Breast epithelium (tissue), 4 donors: ENCODE measurements around the gene AAMP. TPM values are rescaled to one million over a fixed set of nuclear protein-coding genes. Genes with fewer than 3 reads are reported as not detected.

Source experiments
- DNase-seq, 2 donors: peaks; one replicate each; pipeline ENCODE4 v3.0.0-alpha.2; 2019; ENCODE audit warnings: low spot score in 2 of 2
- H3K27ac ChIP-seq, 2 donors: fragments of 200-600 bp; sonication (generic) in 1 of 2; one replicate each; pipeline ENCODE4 v1.5.1; 2016 to 2019; ENCODE audit warnings: mild to moderate bottlenecking in 1 of 2
- H3K27me3 ChIP-seq, 2 donors: fragments of 200-600 bp; sonication (generic) in 1 of 2; one replicate each; pipeline versions ENCODE4 v1.5.1 to v1.6.0; 2017 to 2019; ENCODE audit warnings: control low read depth in 1 of 2, mild to moderate bottlenecking in 1 of 2
- H3K36me3 ChIP-seq: fragments of 200-600 bp; one replicate; pipeline ENCODE4 v1.5.1; 2019
- H3K4me1 ChIP-seq, 2 donors: fragments of 200-600 bp; sonication (generic); one replicate each; pipeline ENCODE4 v1.5.1; 2016 to 2019; ENCODE audit warnings: control low read depth in 1 of 2
- H3K4me3 ChIP-seq, 3 donors: fragments of 200-600 bp; sonication (generic); 1 replicate in 2 of 3; 2 replicates in 1 of 3; pipeline ENCODE4 v1.5.1; 2016 to 2019; ENCODE audit warnings: mild to moderate bottlenecking in 3 of 3, moderate library complexity in 2 of 3
- H3K9me3 ChIP-seq, 2 donors: fragments of 200-600 bp; sonication (generic) in 1 of 2; one replicate each; pipeline ENCODE4 v1.5.1; 2016 to 2019; ENCODE audit warnings: control low read depth in 1 of 2
- POLR2A ChIP-seq: fragments of 450-650 bp; IDR thresholded peaks from one replicate; pipeline ENCODE4 v1.6.1; 2016; ENCODE audit warnings: antibody characterized with exemption, mild to moderate bottlenecking, moderate library complexity
- POLR2AphosphoS5 ChIP-seq, 3 donors: sonication (generic); formaldehyde crosslinking; IDR thresholded peaks; one replicate each; pipeline ENCODE4 v1.6.1; 2017; ENCODE audit warnings: antibody characterized with exemption in 3 of 3
- intact Hi-C: fragments of 100-400 bp; cut with DNase I; formaldehyde crosslinking; loops from one replicate; pipeline ENCODE4 v1.15.1; 2023; ENCODE audit warnings: low total_unique reads
- total RNA-seq, 3 donors: library from RNA; depleted of rRNA; stranded (reverse); fragments of >200 nt; gene quantifications; one replicate each; pipeline ENCODE4 v1.1.0, GENCODE V29; 2016
- TF ChIP-seq, protein P1 (sequence below), 3 donors: fragments of 450-650 bp; IDR thresholded peaks; one replicate each; pipeline ENCODE4 v1.5.1; 2016 to 2017; ENCODE audit warnings: antibody characterized with exemption in 3 of 3, mild to moderate bottlenecking in 3 of 3, moderate library complexity in 3 of 3

The AAMP gene
- total RNA-seq, 3 donors from 2014 or later: 150 to 164 (median 151) TPM

DNA sequence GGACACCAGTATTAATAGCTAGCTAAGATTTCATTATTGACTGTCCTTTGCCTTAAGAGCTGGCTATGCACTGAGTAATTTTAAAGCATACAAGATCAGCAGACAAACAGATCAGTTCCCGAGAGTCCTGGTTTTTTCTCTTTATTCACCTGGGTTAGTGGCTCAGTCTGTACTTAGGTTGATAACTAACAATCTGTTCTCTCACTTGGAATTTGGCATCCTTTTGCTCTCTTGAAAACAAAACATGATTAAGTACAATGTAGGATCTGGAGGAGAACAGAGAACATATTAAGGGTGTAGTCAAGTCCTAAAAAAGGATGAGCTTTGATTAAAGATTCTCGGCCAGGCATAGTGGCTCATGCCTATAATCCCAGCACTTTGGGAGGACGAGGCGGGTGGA is 36.4 kb downstream of the AAMP start:
- intact Hi-C loops: no loop called here
- TF ChIP-seq POLR2AphosphoS5 (IDR thresholded peaks at IDR 0.05) (no peak), POLR2A (no peak)
- TF ChIP-seq, protein P1, sequence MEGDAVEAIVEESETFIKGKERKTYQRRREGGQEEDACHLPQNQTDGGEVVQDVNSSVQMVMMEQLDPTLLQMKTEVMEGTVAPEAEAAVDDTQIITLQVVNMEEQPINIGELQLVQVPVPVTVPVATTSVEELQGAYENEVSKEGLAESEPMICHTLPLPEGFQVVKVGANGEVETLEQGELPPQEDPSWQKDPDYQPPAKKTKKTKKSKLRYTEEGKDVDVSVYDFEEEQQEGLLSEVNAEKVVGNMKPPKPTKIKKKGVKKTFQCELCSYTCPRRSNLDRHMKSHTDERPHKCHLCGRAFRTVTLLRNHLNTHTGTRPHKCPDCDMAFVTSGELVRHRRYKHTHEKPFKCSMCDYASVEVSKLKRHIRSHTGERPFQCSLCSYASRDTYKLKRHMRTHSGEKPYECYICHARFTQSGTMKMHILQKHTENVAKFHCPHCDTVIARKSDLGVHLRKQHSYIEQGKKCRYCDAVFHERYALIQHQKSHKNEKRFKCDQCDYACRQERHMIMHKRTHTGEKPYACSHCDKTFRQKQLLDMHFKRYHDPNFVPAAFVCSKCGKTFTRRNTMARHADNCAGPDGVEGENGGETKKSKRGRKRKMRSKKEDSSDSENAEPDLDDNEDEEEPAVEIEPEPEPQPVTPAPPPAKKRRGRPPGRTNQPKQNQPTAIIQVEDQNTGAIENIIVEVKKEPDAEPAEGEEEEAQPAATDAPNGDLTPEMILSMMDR (IDR thresholded peaks at IDR 0.05): no peak
- no peaks in the 10 kb centered on the region for H3K36me3 ChIP-seq
- H3K27ac ChIP-seq: no peak overlapping the region
- H3K4me1 ChIP-seq: no peaks in the 10 kb centered on the region
- H3K27me3 ChIP-seq: no peaks in the 10 kb centered on the region
- DNase-seq: no peak
- no peak overlapping the region for H3K4me3 ChIP-seq
- H3K9me3 ChIP-seq: no peaks in the 10 kb centered on the region

DNA sequence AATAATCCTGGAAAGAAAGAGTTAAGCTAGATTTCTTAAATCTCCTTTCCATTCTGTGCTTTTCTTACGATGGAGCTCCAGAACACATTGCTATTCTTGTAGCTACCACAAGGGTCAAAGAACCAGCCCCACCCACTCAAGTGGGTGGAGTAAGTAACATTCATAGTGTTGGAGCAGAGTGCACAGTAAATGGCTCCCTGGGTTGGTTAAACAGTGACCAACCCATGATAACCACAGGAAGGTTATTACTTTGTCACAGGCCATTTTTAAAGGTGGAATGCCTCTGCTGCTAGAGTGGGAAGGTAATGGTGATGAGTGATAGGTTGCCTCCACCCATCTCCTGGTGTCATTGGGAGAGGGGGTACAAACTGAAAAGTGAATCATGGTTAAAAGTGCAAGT is 39.1 kb downstream of the AAMP start:
- Histone ChIP-seq H3K4me3 (no peak overlapping the region), H3K9me3 (no peaks in the 10 kb centered on the region), H3K36me3 (no peaks in the 10 kb centered on the region), H3K27ac (no peak overlapping the region), H3K4me1 (no peaks in the 10 kb centered on the region), H3K27me3 (no peaks in the 10 kb centered on the region)
- TF ChIP-seq POLR2A: no peak
- TF ChIP-seq POLR2AphosphoS5 (IDR thresholded peaks at IDR 0.05): no peak
- TF ChIP-seq, protein P1 (IDR thresholded peaks at IDR 0.05): no peak
- intact Hi-C loops: no loop called here
- DNase-seq: no peak

DNA sequence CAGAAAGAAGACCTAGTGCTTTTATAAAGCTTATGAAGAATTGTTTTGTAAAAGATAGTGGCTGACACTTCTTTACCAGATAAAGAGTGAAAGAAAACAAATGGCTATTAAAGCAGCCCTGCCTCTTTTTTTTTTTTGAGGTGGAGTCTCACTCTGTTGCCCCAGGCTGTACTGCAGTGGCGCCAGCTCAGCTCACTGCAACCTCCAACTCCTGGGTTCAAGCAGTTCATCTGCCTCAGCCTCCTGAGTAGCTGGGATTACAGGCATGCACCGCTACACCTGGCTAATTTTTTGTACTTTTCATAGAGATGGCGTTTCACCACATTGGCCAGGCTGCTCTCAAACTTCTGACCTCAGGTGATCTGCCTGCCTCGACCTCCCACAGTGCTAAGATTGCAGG is 40.1 kb downstream of the AAMP start:
- intact Hi-C loops: no loop called here
- Histone ChIP-seq H3K27me3 (no peaks in the 10 kb centered on the region), H3K4me3 (no peak overlapping the region), H3K27ac (peak overlapping the region; percentile 23), H3K9me3 (no peaks in the 10 kb centered on the region), H3K4me1 (no peaks in the 10 kb centered on the region), H3K36me3 (no peaks in the 10 kb centered on the region)
- DNase-seq: no peak
- TF ChIP-seq, protein P1 (IDR thresholded peaks at IDR 0.05): no peak
- TF ChIP-seq POLR2AphosphoS5 (IDR thresholded peaks at IDR 0.05): no peak
- no peak for TF ChIP-seq POLR2A

DNA sequence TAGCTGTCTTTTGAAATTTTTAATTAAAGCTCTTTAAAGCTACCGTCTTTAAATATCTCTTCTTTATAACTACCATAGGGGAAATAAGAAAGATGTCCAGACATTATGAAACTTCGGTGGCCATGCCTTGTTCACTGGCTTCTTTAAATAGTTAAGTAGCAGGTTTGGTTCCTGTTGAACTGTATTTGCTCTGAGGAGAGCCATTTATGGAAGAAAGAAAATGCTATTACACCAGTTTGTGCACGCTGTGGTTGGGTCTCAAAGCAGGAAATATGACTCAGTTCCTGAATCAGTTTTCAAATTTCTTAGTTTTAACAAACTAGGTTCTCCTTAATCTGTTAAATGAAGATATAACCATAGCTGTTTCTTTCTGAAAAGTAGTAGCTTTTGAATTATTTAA is 40.7 kb downstream of the AAMP start:
- no peak for DNase-seq
- intact Hi-C loops: no loop called here
- Histone ChIP-seq H3K4me1 (no peaks in the 10 kb centered on the region), H3K36me3 (no peaks in the 10 kb centered on the region), H3K9me3 (no peaks in the 10 kb centered on the region), H3K4me3 (no peak overlapping the region), H3K27ac (peak overlapping the region in 1 of 2 donors; percentile 23), H3K27me3 (no peaks in the 10 kb centered on the region)
- TF ChIP-seq POLR2AphosphoS5 (IDR thresholded peaks at IDR 0.05) (no peak), POLR2A (no peak)
- TF ChIP-seq, protein P1 (IDR thresholded peaks at IDR 0.05): no peak

DNA sequence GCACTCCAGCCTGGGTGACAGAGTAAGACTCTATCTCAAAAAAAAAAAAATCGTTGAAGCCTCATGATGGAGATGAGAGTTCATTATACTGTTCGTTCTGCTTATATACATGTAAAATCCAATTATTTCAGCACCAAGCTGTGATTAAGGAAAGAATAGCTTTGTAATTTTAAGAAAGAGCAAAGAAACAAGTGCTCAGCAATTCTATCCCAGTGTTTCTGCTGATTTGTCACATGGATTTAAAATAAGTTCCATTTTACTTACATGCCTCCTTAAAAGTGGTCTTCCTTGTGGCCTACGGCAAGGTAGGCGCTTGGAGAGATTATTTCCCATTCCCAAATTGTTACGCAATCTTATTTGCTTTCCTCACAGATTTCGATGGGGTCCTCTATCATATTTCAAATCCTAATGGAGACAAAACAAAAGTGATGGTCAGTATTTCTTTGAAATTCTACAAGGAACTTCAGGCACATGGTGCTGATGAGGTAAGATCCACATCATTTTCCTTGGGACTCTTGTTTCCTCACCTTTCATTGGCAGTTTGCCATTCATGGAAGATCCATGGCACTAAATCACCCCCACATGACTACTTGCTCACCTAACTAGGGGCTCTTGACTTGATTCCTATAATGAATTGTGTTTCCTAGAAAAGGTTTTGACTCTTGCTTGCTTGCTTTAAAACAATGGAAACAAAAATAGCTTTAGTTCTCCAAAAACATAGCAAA is 41.4 kb downstream of the AAMP start:
- peak overlapping the region; percentile 23 to 70 for H3K27ac ChIP-seq
- DNase-seq: no peak
- TF ChIP-seq POLR2A: no peak
- TF ChIP-seq, protein P1 (IDR thresholded peaks at IDR 0.05): no peak
- TF ChIP-seq POLR2AphosphoS5 (IDR thresholded peaks at IDR 0.05): no peak
- intact Hi-C loops: no loop called here
- no peaks in the 10 kb centered on the region for H3K9me3 ChIP-seq
- no peak overlapping the region for H3K4me3 ChIP-seq
- no peaks in the 10 kb centered on the region for H3K36me3 ChIP-seq
- H3K4me1 ChIP-seq: no peaks in the 10 kb centered on the region
- H3K27me3 ChIP-seq: no peaks in the 10 kb centered on the region
